Neuronal stem cell (in vitro differentiated cells): ENCODE measurements around the gene ZNF653.

Experiments
- DNase-seq: peaks from one replicate; pipeline ENCODE4 v3.0.0-alpha.2; 2013; ENCODE audit warnings: low spot score
- H2AFZ ChIP-seq: one replicate; pipeline ENCODE4 v1.6.1; 2013; ENCODE audit warnings: mild to moderate bottlenecking, low read length, inconsistent platforms
- H2AK5ac ChIP-seq: 2 replicates; pipeline ENCODE4 v1.6.1; 2013; ENCODE audit warnings: low read depth, mild to moderate bottlenecking, inconsistent platforms, low read length, moderate library complexity, mixed read lengths
- H2BK120ac ChIP-seq: 2 replicates; pipeline ENCODE4 v1.6.1; 2013; ENCODE audit warnings: low read depth, mild to moderate bottlenecking, inconsistent platforms, low read length, moderate library complexity, mixed read lengths
- H2BK12ac ChIP-seq: one replicate; pipeline ENCODE4 v1.6.1; 2013; ENCODE audit warnings: low read length, inconsistent platforms
- H2BK15ac ChIP-seq: 2 replicates; pipeline ENCODE4 v1.6.1; 2013; ENCODE audit warnings: mild to moderate bottlenecking, low read length, inconsistent platforms, mixed read lengths
- H2BK5ac ChIP-seq: one replicate; pipeline ENCODE4 v1.6.1; 2013; ENCODE audit warnings: inconsistent platforms, mild to moderate bottlenecking, low read length, moderate library complexity
- H3K14ac ChIP-seq: one replicate; pipeline ENCODE4 v1.6.1; 2013; ENCODE audit warnings: low read length, inconsistent platforms
- H3K18ac ChIP-seq: 2 replicates; pipeline ENCODE4 v1.6.1; 2013; ENCODE audit warnings: low read length, inconsistent platforms
- H3K23ac ChIP-seq: 2 replicates; pipeline ENCODE4 v1.6.1; 2013; ENCODE audit warnings: low read depth, mild to moderate bottlenecking, mixed read lengths, low read length, inconsistent platforms; ENCODE audit not compliant: poor library complexity
- H3K27ac ChIP-seq: replicated peaks from 3 replicates; pipeline ENCODE4 v1.5.1; 2013; ENCODE audit warnings: low read length, inconsistent platforms
- H3K27me3 ChIP-seq, 3 experiments: 2 replicates each; pipeline ENCODE4 v1.6.1; 2013; ENCODE audit warnings: low read length in 3 of 3, mild to moderate bottlenecking in 2 of 3, inconsistent platforms in 1 of 3, low read depth in 1 of 3, mixed read lengths in 1 of 3, moderate library complexity in 1 of 3; ENCODE audit not compliant: control insufficient read depth in 3 of 3, insufficient read depth in 3 of 3
- H3K36me3 ChIP-seq, 2 donors: replicated peaks in 1 of 2; 2 replicates each; pipeline ENCODE4 v1.6.1; 2013; ENCODE audit warnings: low read length in 2 of 2; ENCODE audit not compliant: control insufficient read depth in 2 of 2, insufficient read depth in 2 of 2
- H3K4ac ChIP-seq: 2 replicates; pipeline ENCODE4 v1.6.1; 2013; ENCODE audit warnings: inconsistent platforms, mild to moderate bottlenecking, low read length, moderate library complexity
- H3K4me1 ChIP-seq, 2 donors: 1 replicate in 1 of 2; 2 replicates in 1 of 2; pipeline ENCODE4 v1.6.1; 2013; ENCODE audit warnings: low read length in 2 of 2, low read depth in 1 of 2; ENCODE audit not compliant: control insufficient read depth in 2 of 2, insufficient read depth in 1 of 2
- H3K4me2 ChIP-seq: one replicate; pipeline ENCODE4 v1.6.1; 2013; ENCODE audit warnings: mild to moderate bottlenecking, low read length, inconsistent platforms; ENCODE audit not compliant: insufficient read depth, poor library complexity, severe bottlenecking
- H3K4me3 ChIP-seq, 2 donors: 2 replicates each; pipeline ENCODE4 v1.5.1; 2013; ENCODE audit warnings: low read length in 2 of 2, mild to moderate bottlenecking in 2 of 2, inconsistent platforms in 1 of 2, moderate library complexity in 1 of 2
- H3K79me1 ChIP-seq: one replicate; pipeline ENCODE4 v1.6.1; 2013; ENCODE audit warnings: low read depth, mild to moderate bottlenecking, inconsistent platforms, low read length, moderate library complexity
- H3K9ac ChIP-seq: one replicate; pipeline ENCODE4 v1.6.1; 2013; ENCODE audit warnings: mild to moderate bottlenecking, low read depth, low read length, inconsistent platforms; ENCODE audit not compliant: poor library complexity
- H3K9me3 ChIP-seq, 2 donors: replicated peaks in 1 of 2; 2 replicates each; pipeline versions ENCODE3 to v1.6.1; 2013; ENCODE audit warnings: low read length in 2 of 2, mild to moderate bottlenecking in 2 of 2, inconsistent platforms in 1 of 2, low read depth in 1 of 2, mixed read lengths in 1 of 2, moderate library complexity in 1 of 2; ENCODE audit not compliant: control insufficient read depth in 2 of 2, insufficient read depth in 1 of 2
- H4K8ac ChIP-seq: one replicate; pipeline ENCODE4 v1.6.1; 2013; ENCODE audit warnings: low read depth, mild to moderate bottlenecking, inconsistent platforms, low read length, moderate library complexity
- H4K91ac ChIP-seq: one replicate; pipeline ENCODE4 v1.6.1; 2013; ENCODE audit warnings: low read length, low read depth, mild to moderate bottlenecking, inconsistent platforms; ENCODE audit not compliant: poor library complexity
- WGBS, 2 donors: extraction: QIAGEN DNeasy Blood & Tissue Kit; methylation state at CpG; one replicate each; pipeline ENCODE4 v1.1.7; 2013; ENCODE audit warnings: missing lambda C conversion rate in 2 of 2, mixed read lengths in 1 of 2; ENCODE audit not compliant: insufficient read length in 2 of 2, insufficient replicate concordance in 1 of 2; ENCODE audit errors: extremely low coverage in 2 of 2; 5-methylcytosine and 5-hydroxymethylcytosine counted together

ZNF653 gene

GRCh38 chr19:11495885-11496284 lies 9.8 kb downstream of the ZNF653 start:
- H3K79me1 ChIP-seq = no peaks in the 10 kb centered on the region
- H3K4me3 ChIP-seq = peak overlapping the region in 1 of 2 donors; percentile 24
- H4K8ac ChIP-seq = no peak overlapping the region
- H3K9ac ChIP-seq = no peak overlapping the region
- no CpG with 5 or more reads among the region's 22 CpGs for WGBS, 2 donors
- no peak overlapping the region for H4K91ac ChIP-seq
- H3K4me2 ChIP-seq = no peak overlapping the region
- H3K27me3 ChIP-seq = no peaks in the 10 kb centered on the region
- no peak overlapping the region for H2BK12ac ChIP-seq
- peaks cover 22 to 41% of the 10 kb centered on the region in 2 donors for H3K36me3 ChIP-seq
- peak overlapping the region; percentile 5 for H2BK5ac ChIP-seq
- no peak overlapping the region for H3K27ac ChIP-seq
- no peak overlapping the region for H3K4ac ChIP-seq
- H2AFZ ChIP-seq = no peak overlapping the region
- no peak overlapping the region for H3K14ac ChIP-seq
- H2AK5ac ChIP-seq = no peak overlapping the region
- no peak for DNase-seq
- H3K23ac ChIP-seq = no peak overlapping the region
- peaks cover 0 to 2% of the 10 kb centered on the region in 2 donors for H3K4me1 ChIP-seq
- no peak overlapping the region for H2BK15ac ChIP-seq
- no peaks in the 10 kb centered on the region for H3K9me3 ChIP-seq
- H3K18ac ChIP-seq = no peak overlapping the region
- H2BK120ac ChIP-seq = no peak overlapping the region

- Histone ChIP-seq H4K8ac (no peak overlapping the region), H3K9ac (no peak overlapping the region), H3K27ac (no peak overlapping the region), H2BK120ac (no peak overlapping the region), H3K18ac (no peak overlapping the region), H3K9me3 (no peaks in the 10 kb centered on the region), H3K4ac (no peak overlapping the region), H3K4me3 (no peak overlapping the region), H3K4me1 (no peaks in the 10 kb centered on the region), H3K36me3 (peaks cover 22 to 44% of the 10 kb centered on the region in 2 donors), H2BK15ac (no peak overlapping the region), H2BK5ac (peak overlapping the region; percentile 5), H4K91ac (no peak overlapping the region), H3K79me1 (no peaks in the 10 kb centered on the region), H2AFZ (no peak overlapping the region), H3K14ac (no peak overlapping the region), H2BK12ac (no peak overlapping the region), H2AK5ac (no peak overlapping the region), H3K27me3 (no peaks in the 10 kb centered on the region), H3K23ac (no peak overlapping the region), H3K4me2 (no peak overlapping the region)
- DNase-seq = no peak
- WGBS, 2 donors = no CpG with 5 or more reads among the region's 10 CpGs
These were observed 10.2 kb downstream of the ZNF653 start for GRCh38 chr19:11495481-11495880.

- H3K4me3 ChIP-seq = no peak overlapping the region
- H3K9ac ChIP-seq = no peak overlapping the region
- H2BK5ac ChIP-seq = no peak overlapping the region
- no peak overlapping the region for H3K14ac ChIP-seq
- H3K27ac ChIP-seq = no peak overlapping the region
- H2AFZ ChIP-seq = no peak overlapping the region
- no peak overlapping the region for H2BK120ac ChIP-seq
- no peak for DNase-seq
- H3K79me1 ChIP-seq = no peaks in the 10 kb centered on the region
- no peaks in the 10 kb centered on the region for H3K9me3 ChIP-seq
- no peaks in the 10 kb centered on the region for H3K27me3 ChIP-seq
- no peak overlapping the region for H2AK5ac ChIP-seq
- H3K4me2 ChIP-seq = no peak overlapping the region
- H4K8ac ChIP-seq = peak overlapping the region; percentile 43
- WGBS, 2 donors = no CpG with 5 or more reads among the region's 27 CpGs
- no peak overlapping the region for H2BK12ac ChIP-seq
- no peak overlapping the region for H2BK15ac ChIP-seq
- no peak overlapping the region for H3K23ac ChIP-seq
- H3K4ac ChIP-seq = no peak overlapping the region
- no peaks in the 10 kb centered on the region for H3K4me1 ChIP-seq
- H3K18ac ChIP-seq = no peak overlapping the region
- H3K36me3 ChIP-seq = peaks cover 22 to 50% of the 10 kb centered on the region in 2 donors
- H4K91ac ChIP-seq = no peak overlapping the region
These were observed 10.9 kb downstream of the ZNF653 start for GRCh38 chr19:11494634-11495285.

DNA sequence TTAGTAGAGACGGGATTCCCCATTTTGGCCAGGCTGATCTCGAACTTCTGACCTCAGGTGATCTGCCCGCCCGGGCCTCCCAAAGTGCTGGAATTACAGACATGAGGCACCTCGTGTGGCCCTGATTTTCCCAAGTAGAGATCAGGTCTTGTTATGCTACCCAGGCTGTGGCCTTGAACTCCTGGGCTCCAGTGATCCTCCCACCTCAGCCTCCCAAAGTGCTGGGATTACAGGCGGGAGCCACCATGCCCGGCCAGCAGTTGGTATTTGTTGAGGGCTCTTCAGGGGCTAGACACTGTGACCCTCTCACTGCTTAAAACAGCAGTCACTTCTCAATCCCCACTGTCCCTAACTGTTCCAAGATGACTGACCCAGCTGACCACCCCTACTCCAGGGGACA lies 16.3 kb downstream of the ZNF653 start:
- Histone ChIP-seq H3K14ac (no peak overlapping the region), H3K9me3 (no peaks in the 10 kb centered on the region), H3K9ac (no peak overlapping the region), H3K4me1 (no peaks in the 10 kb centered on the region), H2AFZ (no peak overlapping the region), H4K91ac (no peak overlapping the region), H3K4me2 (no peak overlapping the region), H4K8ac (no peak overlapping the region), H2BK12ac (no peak overlapping the region), H3K23ac (no peak overlapping the region), H3K36me3 (peaks cover 8 to 25% of the 10 kb centered on the region in 2 donors), H3K4ac (no peak overlapping the region), H3K4me3 (no peak overlapping the region), H2AK5ac (no peak overlapping the region), H2BK120ac (no peak overlapping the region), H2BK5ac (no peak overlapping the region), H3K27ac (no peak overlapping the region), H3K27me3 (no peaks in the 10 kb centered on the region), H3K18ac (no peak overlapping the region), H2BK15ac (no peak overlapping the region), H3K79me1 (no peaks in the 10 kb centered on the region)
- WGBS, 2 donors = no CpG with 5 or more reads among the region's 7 CpGs
- DNase-seq = no peak
